Measurements from ENCODE around the gene AQR.
"Not testable (repeated sequence)": the region's sequence is repeated elsewhere in the genome, so short reads cannot be mapped to it uniquely, and the experiment has no call there.

The AQR gene

DNA sequence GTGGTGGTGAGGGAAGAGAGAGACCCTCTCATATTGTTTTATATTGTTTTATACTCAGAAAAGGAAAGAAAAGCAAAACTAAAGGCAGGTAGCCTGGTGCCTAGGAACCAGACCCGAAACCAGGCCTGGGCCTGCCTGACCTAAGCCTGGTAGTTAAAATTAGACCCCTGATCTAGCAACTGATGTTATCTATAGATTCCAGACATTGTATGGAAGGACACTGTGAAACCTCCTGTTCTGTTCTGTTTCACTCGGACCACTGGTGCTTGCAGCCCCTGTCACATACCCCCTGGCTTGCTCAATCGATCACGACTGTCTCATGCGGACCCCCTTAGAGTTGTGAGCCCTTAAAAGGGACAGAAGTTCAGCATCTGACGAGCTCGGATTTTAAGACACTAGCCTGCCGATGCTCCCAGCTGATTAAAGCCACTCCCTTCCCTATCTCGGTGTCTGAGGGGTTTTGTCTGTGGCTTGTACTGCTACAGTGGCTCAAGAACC is 156.6 kb downstream of the AQR start:
- DNase-seq (ENCODE audit: low spot score), result not testable (repeated sequence)

DNA sequence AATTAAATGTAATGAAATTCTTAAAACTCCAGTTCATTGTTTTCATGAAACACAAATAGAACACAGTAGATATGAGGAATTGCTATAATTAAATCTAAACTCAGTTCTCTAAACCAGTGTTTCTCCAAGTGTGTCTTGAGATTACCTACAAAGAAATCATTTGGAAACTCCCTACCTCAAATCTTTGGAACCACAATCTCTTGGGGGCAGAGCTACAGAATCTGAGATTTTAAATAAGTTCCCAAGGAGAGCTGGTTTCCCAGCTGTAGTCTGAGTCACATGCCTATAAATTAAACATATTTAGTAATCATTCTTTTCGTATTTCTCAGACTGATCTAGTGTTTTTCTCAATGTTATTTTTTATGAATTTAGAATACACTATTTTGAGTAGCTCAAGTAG is 157.2 kb downstream of the AQR start:
- no peak for DNase-seq (ENCODE audit: low spot score)

DNA sequence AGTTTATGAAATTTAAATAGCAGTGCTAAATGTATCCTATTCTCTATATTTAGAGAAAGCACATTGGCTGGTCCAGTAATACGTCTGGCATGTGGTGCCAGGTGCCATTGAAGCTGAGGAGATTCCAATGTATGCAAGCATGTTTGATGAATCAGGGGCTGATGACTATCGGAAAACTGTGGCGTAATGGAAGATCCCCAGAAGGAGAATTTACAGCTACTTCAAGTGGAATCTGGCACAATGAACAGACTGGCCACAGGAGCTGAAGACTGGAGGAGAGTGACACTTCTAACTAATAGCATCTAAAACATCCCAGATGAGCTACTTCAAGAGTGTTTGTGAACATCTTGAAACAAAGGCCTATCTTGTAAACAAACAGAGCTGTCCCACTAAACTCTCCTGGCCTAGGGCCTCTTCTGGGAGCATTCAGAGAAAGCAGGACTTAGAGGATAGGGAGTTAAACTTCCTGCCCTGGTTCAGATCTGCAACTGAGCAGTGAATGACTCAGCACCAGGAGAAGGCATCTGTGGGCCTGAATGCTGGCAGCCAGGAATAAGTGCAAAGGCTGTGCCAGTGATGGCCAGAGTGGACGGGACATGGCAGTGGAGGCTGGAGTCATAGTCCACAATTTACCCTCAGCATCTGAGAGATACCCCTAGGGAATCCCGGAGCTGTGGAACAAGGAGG is 159.0 kb downstream of the AQR start:
- no peak for DNase-seq (ENCODE audit: low spot score)

DNA sequence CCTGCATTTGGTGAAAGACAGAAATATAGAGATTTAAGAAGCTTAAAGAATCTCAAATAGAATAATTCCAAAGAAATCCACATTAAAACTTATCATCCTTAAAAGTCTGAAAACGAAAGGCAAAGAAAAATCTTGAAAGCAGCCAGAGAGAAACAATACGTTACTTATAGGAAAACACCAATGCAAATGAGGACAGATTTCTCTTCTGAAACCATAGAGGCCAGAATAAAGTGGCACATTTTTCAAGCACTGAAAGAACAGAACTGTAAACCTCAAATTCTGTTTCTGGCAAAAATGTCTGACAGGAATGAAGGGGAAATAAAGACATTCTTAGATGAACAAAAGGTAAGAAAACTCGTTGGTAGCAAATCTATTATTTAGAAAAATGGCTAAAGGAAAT is 160.4 kb downstream of the AQR start:
- DNase-seq (ENCODE audit: low spot score), result no peak

DNA sequence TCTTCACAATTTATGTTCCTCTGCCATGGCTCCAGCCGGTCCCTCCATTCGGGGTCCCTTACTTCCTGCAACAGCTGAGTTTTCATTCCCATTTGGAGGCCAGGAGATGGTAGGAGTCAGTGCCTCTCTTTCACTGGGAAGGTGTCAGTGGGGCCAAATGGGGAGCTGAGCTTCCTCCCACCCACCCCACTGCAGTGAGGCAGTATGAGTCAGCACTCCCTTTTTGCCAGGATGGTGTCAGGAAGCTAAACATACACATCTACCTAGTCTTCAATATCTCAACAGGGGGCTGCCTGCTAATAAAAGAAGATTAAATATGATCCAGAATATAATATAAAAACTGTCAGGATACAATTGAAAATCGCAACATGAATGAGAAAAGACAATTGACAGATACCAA is 161.5 kb downstream of the AQR start:
- no peak for DNase-seq (ENCODE audit: low spot score)

DNA sequence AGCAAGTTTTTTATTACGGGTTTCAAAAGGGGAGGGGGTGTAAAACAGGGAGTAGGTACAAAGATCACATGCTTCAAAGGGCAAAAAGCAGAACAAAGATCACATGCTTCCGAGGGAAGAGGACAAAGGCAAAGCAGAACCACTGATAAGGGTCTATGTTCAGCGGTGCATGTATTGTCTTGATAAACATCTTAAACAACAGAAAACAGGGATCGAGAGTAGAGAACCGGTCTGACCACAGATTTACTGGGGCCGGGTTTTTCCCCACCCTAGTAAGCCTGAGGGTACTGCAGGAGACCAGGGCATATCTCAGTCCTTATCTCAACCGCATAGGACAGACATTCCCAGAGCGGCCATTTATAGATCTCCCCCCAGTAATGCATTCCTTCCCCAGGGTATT is 162.3 kb downstream of the AQR start:
- not testable (repeated sequence) for DNase-seq (ENCODE audit: low spot score)

DNA sequence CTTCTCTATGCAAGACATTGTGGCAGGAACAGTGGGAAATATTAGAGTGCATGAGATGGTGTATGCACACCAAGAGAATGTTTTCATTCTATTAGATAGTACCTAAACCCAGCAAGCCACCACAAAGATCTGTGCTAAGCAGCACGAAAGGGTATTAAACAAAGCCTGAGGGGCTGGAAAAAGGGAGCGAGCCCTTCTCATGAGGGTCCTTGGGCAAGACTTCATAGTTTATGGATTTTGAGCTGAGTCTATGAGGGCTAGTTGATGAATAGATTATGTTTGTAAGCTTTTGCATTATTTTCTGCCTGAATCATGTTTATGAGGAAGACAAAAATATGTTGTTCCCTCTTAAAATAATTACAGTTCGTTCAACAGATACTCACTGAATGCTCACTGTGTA is 164.8 kb downstream of the AQR start:
- DNase-seq (ENCODE audit: low spot score), result no peak

DNA sequence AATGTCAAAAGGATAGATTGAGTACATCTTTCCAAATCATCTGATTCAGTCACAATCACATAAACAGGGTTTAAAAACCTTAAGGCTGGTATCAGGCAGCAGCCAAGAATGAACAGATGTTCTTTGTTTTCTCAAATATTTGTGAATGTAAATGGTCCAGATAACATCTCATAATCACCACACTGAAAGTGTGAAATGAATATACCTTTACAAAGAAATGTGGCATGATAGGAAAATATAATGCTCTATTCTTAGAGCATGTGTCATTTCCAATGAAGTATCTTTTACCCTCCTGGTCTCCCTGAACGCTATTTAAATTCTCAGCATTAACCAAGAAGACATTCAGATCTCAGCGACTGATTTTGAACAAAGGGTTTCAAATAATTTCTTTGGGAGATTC is 165.4 kb downstream of the AQR start:
- DNase-seq (ENCODE audit: low spot score), result no peak

DNA sequence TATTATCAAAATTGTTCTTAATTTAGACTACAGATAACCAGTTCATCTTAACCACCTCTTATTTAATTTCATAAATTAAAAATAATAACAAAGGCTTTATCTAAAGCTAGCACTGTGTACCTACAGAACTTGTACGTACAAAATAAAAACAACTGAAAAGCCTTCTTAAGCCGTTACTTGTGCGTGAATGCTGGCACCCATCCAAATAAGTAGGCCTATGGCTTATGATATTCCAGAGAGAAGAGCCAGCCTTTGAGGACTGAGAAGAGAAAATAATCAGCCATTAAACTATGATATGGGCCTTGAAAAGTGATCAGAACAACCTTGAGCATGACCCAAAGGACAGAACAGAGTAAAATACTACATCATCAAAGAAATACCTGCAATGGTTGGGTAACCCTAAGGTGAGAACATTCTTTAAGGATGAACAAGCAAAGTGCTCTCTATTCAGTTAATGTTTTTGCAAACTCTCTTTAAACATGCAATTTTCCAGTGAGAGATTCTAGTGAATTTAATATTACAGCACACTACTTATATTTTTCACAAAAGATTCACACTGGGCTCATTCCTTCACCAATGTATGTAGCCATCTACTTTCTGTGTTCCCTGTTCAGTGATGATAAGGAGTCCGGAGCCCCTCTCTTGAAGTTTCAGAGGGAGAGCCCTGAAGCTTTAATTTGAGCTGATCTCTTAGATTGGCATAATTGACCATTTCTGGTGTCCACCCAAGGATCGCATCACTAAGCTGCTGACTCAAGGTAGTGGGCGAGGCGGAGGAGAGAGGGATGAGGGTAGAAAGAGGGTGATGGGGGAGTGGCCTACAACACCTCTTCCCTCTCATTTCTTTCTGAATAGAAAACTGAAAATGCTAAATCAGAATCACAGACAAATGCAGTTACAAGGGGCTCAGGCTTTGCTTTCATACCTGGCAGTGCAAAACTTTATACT is 166.5 kb downstream of the AQR start:
- DNase-seq (ENCODE audit: low spot score), result no peak

DNA sequence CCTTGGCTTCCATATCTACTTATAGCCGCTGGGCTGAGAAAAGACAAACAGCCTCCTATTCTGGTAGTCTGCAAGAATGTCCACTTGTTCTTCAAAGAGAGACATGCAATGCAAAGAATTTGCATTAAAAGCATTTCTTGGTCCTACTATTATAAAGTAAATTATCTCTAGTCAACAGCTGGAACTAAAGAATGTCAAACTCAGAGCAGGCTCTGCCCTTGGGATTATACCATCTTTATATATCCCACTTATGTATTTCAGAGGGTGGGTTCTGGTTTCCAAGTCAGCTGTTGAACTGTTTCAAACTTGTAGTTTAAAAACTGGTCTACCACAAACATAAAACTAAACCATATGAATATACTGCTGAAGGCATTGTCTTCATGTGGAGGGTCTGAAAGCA is 167.2 kb downstream of the AQR start:
- DNase-seq (ENCODE audit: low spot score), result no peak
